ENCODE data around the gene CTU2. TPM values are rescaled to one million over a fixed set of nuclear protein-coding genes. Genes with fewer than 3 reads are reported as not detected.

Gene CTU2
- total and polyA plus RNA-seq, 9 of the 15 experiments (the other 6 are each of a cell fraction or from before 2014, with no cell fraction given) = 1.3 to 105 (median 23.2) TPM

GRCh38 chr16:88706229-88706964 is at the start of gene CTU2, which contains the start of gene RNF166 (continued):
- TF ChIP-seq FOXK2 (conservative IDR thresholded peaks at IDR 0.05 in 1 of 2, IDR thresholded peaks at IDR 0.05 in 1 of 2; ENCODE audit: low read depth in 2 of 2) = no peak; a peak in 1 of 4 replicates
- TF ChIP-seq ZNF518B (CRISPR knock-in tag; IDR thresholded peaks at IDR 0.05) = no peak
- no peak for TF ChIP-seq HNRNPUL1 (IDR thresholded peaks at IDR 0.05; ENCODE audit: low read length)
- TF ChIP-seq CCAR2 (IDR thresholded peaks at IDR 0.05; ENCODE audit: low read depth, low read length) = no peak
- TF ChIP-seq SRSF7 (optimal IDR thresholded peaks at IDR 0.05; ENCODE audit: low read depth, low read length) = no peak
- TF ChIP-seq PHB2 (IDR thresholded peaks at IDR 0.05; ENCODE audit: low read depth) = no peak
- TF ChIP-seq RBM22 (IDR thresholded peaks at IDR 0.05; ENCODE audit: low read depth, low read length, poor library complexity, severe bottlenecking) = no peak
- no peak for TF ChIP-seq THRAP3 (IDR thresholded peaks at IDR 0.05; ENCODE audit: borderline replicate concordance)
- TF ChIP-seq ZNF707 (CRISPR knock-in tag; conservative IDR thresholded peaks at IDR 0.05) = no peak
- no peak for TF ChIP-seq ZBTB11 (CRISPR knock-in tag; IDR thresholded peaks at IDR 0.05)
- no peak for TF ChIP-seq TAF7 (tag; IDR thresholded peaks at IDR 0.05)
- no peak for TF ChIP-seq ZNF586 (CRISPR knock-in tag; conservative IDR thresholded peaks at IDR 0.05)
- peak; percentile 37 for TF ChIP-seq CTCFL (IDR thresholded peaks at IDR 0.05; ENCODE audit: borderline replicate concordance, insufficient read depth, low read depth, low read length, poor library complexity, severe bottlenecking)
- TF ChIP-seq ETS2 (tag; IDR thresholded peaks at IDR 0.05; ENCODE audit: borderline replicate concordance, poor library complexity, severe bottlenecking) = no peak
